SU-DHL-6 (cell line): ENCODE data around the gene CNNM1.

Source experiments
- H2AFZ ChIP-seq: fragments of 200-600 bp; sonication (generic); 2 replicates; pipeline ENCODE4 v1.6.1; 2014; ENCODE audit warnings: low read depth, mild to moderate bottlenecking, moderate library complexity, mixed read lengths, antibody characterized with exemption, low read length; ENCODE audit not compliant: severe bottlenecking
- H3F3A ChIP-seq: fragments of 200-600 bp; shearing (Covaris generic); 2 replicates; pipeline ENCODE4 v1.6.0; 2016; ENCODE audit warnings: antibody characterized with exemption, mild to moderate bottlenecking; ENCODE audit not compliant: insufficient read depth
- H3K27ac ChIP-seq: fragments of 200-600 bp; sonication (generic); 2 replicates; pipeline ENCODE4 v1.5.1; 2016; ENCODE audit warnings: low read depth, mild to moderate bottlenecking, low read length, moderate library complexity, mixed read lengths
- H3K27me3 ChIP-seq: fragments of 200-600 bp; sonication (generic), shearing (Covaris generic); 2 replicates; pipeline ENCODE4 v1.6.0; 2014; ENCODE audit warnings: mild to moderate bottlenecking, low read length
- H3K36me3 ChIP-seq: fragments of 200-600 bp; sonication (generic); 2 replicates; pipeline ENCODE4 v1.6.1; 2014; ENCODE audit warnings: mild to moderate bottlenecking, low read length, mixed read lengths
- H3K4me2 ChIP-seq: fragments of 300-600, 200-600 bp; shearing (Covaris generic), sonication (generic); 2 replicates; pipeline ENCODE4 v1.6.0; 2014; ENCODE audit warnings: low read length, low read depth, mild to moderate bottlenecking; ENCODE audit not compliant: poor library complexity, severe bottlenecking
- H3K4me3 ChIP-seq: fragments of 200-600 bp; sonication (generic); 2 replicates; pipeline ENCODE4 v1.5.1; 2014; ENCODE audit warnings: antibody characterized with exemption, low read length, mild to moderate bottlenecking, mixed read lengths; ENCODE audit not compliant: insufficient read depth, poor library complexity, severe bottlenecking
- H3K79me2 ChIP-seq: fragments of 200-600 bp; sonication (generic); 2 replicates; pipeline ENCODE4 v1.6.1; 2014; ENCODE audit warnings: mild to moderate bottlenecking, low read length, moderate library complexity; ENCODE audit not compliant: insufficient read depth
- H3K9ac ChIP-seq: fragments of 200-600 bp; sonication (generic); 2 replicates; pipeline ENCODE4 v1.7.0; 2014; ENCODE audit warnings: mild to moderate bottlenecking, low read length
- H3K9me2 ChIP-seq: fragments of 200-600 bp; sonication (generic); replicated peaks from 2 replicates; pipeline ENCODE4 v1.6.1; 2014; ENCODE audit warnings: low read length; ENCODE audit not compliant: insufficient read depth
- H3K9me3 ChIP-seq: fragments of 200-600 bp; sonication (generic); 2 replicates; pipeline ENCODE4 v1.6.1; 2014; ENCODE audit warnings: low read length, mixed read lengths; ENCODE audit not compliant: insufficient read depth
- H4K20me1 ChIP-seq: fragments of 200-600 bp; sonication (generic); 2 replicates; pipeline ENCODE4 v1.6.1; 2014; ENCODE audit warnings: low read depth, mild to moderate bottlenecking, antibody characterized with exemption, low read length, moderate library complexity, mixed read lengths
- CTCF ChIP-seq: fragments of 200-600 bp; sonication (generic); IDR thresholded peaks from one replicate; pipeline ENCODE4 v1.5.1; 2017; ENCODE audit warnings: antibody characterized with exemption, mild to moderate bottlenecking, low read length, moderate library complexity; ENCODE audit not compliant: insufficient read depth, poor library complexity, severe bottlenecking
- EZH2phosphoT487 ChIP-seq: fragments of 200-600 bp; sonication (generic), shearing (Covaris generic); conservative IDR thresholded peaks from 2 replicates; pipeline ENCODE4 v1.6.1; 2018; ENCODE audit warnings: mild to moderate bottlenecking, antibody characterized with exemption, low read length, moderate library complexity, mixed read lengths

CNNM1 gene

GRCh38 chr10:99325281-99325680 is 3.9 kb upstream of the CNNM1 start:
- H3K4me2 ChIP-seq, result no peak overlapping the region

GRCh38 chr10:99326871-99327270 is 2.3 kb upstream of the CNNM1 start:
- Histone ChIP-seq H3K9ac (no peak overlapping the region), H2AFZ (no peak overlapping the region), H3K27ac (no peak overlapping the region), H3F3A (no peaks in the 10 kb centered on the region), H3K4me2 (no peak overlapping the region), H3K36me3 (no peaks in the 10 kb centered on the region), H4K20me1 (no peaks in the 10 kb centered on the region), H3K79me2 (no peaks in the 10 kb centered on the region), H3K9me3 (no peaks in the 10 kb centered on the region), H3K4me3 (no peak overlapping the region), H3K27me3 (no peaks in the 10 kb centered on the region), H3K9me2 (no peaks in the 10 kb centered on the region)
- TF ChIP-seq CTCF, result no peak

More at GRCh38 chr10:99325281-99325680, 3.9 kb upstream of the CNNM1 start:
- no peaks in the 10 kb centered on the region for H3F3A ChIP-seq
- no peak overlapping the region for H3K27ac ChIP-seq
- H3K79me2 ChIP-seq, result no peaks in the 10 kb centered on the region
- H3K9me2 ChIP-seq, result no peaks in the 10 kb centered on the region
- no peak overlapping the region for H3K4me3 ChIP-seq
- no peak overlapping the region for H3K9ac ChIP-seq
- no peaks in the 10 kb centered on the region for H3K9me3 ChIP-seq
- no peaks in the 10 kb centered on the region for H3K36me3 ChIP-seq
- H3K27me3 ChIP-seq, result no peaks in the 10 kb centered on the region
- H2AFZ ChIP-seq, result no peak overlapping the region
- H4K20me1 ChIP-seq, result no peaks in the 10 kb centered on the region
- TF ChIP-seq CTCF (no peak), EZH2phosphoT487 (no peak)

GRCh38 chr10:99328579-99329303 is 415 bp upstream of the CNNM1 start:
- no peak overlapping the region for H3K9ac ChIP-seq
- H3F3A ChIP-seq, result no peaks in the 10 kb centered on the region
- H3K4me2 ChIP-seq, result no peak overlapping the region

More at GRCh38 chr10:99328579-99329303, 415 bp upstream of the CNNM1 start:
- H2AFZ ChIP-seq, result no peak overlapping the region
- H3K4me3 ChIP-seq, result no peak overlapping the region
- H3K9me2 ChIP-seq, result no peaks in the 10 kb centered on the region
- H4K20me1 ChIP-seq, result no peaks in the 10 kb centered on the region
- H3K36me3 ChIP-seq, result no peaks in the 10 kb centered on the region
- no peaks in the 10 kb centered on the region for H3K79me2 ChIP-seq
- TF ChIP-seq CTCF (no peak), EZH2phosphoT487 (no peak)
- H3K27ac ChIP-seq, result no peak overlapping the region
- H3K27me3 ChIP-seq, result no peaks in the 10 kb centered on the region
- H3K9me3 ChIP-seq, result no peaks in the 10 kb centered on the region
